Measurements from ENCODE around the gene FRMD4A.

The FRMD4A gene

DNA sequence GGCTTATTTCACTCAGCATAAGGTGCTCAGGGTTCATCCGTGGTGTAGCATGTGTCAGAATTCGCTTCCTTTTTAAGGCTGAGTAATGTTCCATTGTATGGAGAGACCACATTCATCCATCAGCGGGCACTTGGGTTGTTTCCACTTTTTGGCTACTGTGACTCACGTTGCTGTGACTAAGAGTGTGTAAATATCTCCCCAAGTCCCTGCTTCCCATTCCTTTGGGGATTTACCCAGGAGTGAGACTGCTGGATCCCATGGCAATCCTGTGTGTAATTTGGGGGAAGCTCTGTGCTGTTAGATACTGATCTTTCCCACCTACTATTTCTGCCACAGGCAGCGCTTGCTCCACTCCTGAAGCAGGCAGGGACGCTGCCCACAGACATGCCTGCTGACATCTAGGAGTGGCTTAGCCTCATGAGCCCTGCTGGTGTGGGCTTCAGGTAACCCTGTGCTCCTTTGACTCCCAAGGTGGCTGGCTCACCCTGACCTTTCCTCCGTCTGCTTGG is 346.0 kb downstream of the FRMD4A start:
- no peak for DNase-seq (ENCODE audit: extremely low spot score)
- CTCF ChIA-PET, result no interaction called here
- POLR2A ChIA-PET, result no interaction called here
- no peak for TF ChIP-seq CTCF (IDR thresholded peaks at IDR 0.05; ENCODE audit: control extremely low read depth, extremely low read depth, low read depth, missing control alignments)

DNA sequence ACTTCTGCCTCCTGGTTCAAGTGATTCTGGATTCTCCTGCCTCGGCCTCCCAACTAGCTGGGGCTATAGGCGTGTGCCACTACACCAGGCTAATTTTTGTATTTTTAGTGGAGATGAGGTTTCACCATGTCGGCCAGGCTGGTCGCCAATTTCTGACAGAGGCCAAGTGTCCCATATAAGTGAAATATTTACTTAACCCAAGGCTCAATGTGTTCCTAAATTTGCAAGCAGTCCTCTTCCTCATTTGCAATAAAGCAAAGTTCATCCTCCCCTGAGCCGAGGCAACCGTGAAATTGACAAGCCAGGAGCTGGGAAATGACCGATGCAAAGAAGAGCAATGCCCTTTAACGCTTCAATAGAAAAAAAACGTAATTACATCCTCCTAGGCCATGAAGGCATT is 347.7 kb downstream of the FRMD4A start:
- CTCF ChIA-PET, result no interaction called here
- TF ChIP-seq CTCF (IDR thresholded peaks at IDR 0.05; ENCODE audit: control extremely low read depth, extremely low read depth, low read depth, missing control alignments), result no peak
- no peak for DNase-seq (ENCODE audit: extremely low spot score)
- POLR2A ChIA-PET, result no interaction called here

- POLR2A ChIA-PET, result no interaction called here
- no peak for DNase-seq (ENCODE audit: extremely low spot score)
- no peak for TF ChIP-seq CTCF (IDR thresholded peaks at IDR 0.05; ENCODE audit: control extremely low read depth, extremely low read depth, low read depth, missing control alignments)
- CTCF ChIA-PET, result no interaction called here
These were observed 352.1 kb downstream of the FRMD4A start for GRCh38 chr10:13978533-13979115.

DNA sequence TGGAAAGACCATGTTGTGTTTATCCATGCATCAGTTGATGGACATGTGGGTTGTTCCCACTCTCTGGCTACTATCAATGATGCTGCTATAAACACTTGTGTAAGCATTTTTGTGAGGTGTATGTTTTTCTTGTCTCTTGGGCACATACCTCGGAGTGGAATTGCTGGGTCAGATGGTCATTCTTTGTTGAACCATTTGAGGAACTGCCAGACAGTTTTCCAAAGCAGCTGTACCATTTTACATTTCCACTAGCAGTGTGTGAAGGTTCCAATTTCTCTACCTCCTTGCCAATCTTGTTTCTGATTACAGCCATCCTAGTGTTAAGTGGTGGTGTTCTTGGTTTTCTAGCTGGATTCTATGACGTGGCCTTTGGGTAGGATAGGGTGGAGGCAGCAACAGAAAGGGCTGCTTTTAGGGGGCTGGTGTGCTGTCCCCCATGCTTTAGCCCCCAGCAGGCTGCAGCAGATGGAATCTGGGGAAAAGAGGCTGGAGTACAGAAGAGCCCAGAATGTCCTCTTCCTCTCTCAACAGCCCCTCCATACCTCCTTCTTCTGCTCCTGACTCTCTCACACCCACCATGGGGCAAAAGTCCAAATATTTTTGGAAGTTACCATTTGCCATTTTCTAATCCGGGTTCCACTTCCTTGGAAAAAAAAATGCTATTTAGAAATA is 352.7 kb downstream of the FRMD4A start:
- CTCF ChIA-PET, result no interaction called here
- no peak for DNase-seq (ENCODE audit: extremely low spot score)
- no peak for TF ChIP-seq CTCF (IDR thresholded peaks at IDR 0.05; ENCODE audit: control extremely low read depth, extremely low read depth, low read depth, missing control alignments)
- POLR2A ChIA-PET, result no interaction called here

DNA sequence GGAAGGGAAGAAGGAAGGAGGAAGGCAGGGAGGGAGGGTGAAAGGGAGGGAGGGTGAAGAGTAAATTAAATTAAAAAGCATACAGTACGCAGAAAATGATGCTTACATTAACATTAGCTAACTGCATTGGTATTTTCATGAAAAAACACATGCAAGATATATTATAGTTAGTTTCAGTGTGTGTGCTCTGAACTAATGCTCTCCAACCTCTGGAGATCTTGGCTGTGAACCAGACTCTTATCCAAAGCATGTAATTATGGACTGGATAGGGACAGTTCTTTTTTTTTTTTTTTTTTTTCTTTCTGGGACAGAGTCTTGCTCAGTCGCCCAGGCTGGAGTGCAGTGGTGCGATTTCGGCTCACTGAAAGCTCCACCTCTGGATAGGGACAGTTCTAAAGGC is 357.0 kb downstream of the FRMD4A start:
- DNase-seq (ENCODE audit: extremely low spot score), result no peak
- TF ChIP-seq CTCF (IDR thresholded peaks at IDR 0.05; ENCODE audit: control extremely low read depth, extremely low read depth, low read depth, missing control alignments), result no peak
- CTCF ChIA-PET, result interaction anchor here (3.9 kb wide), 1 partner anchor 8 kb away, joined by 14 read pairs; no protein-coding TSS in a partner anchor
- POLR2A ChIA-PET, result no interaction called here

- no peak for TF ChIP-seq CTCF (IDR thresholded peaks at IDR 0.05; ENCODE audit: control extremely low read depth, extremely low read depth, low read depth, missing control alignments)
- ChIA-PET CTCF (interaction anchor here (3.9 kb wide), 1 partner anchor 9 kb away, joined by 14 read pairs; no protein-coding TSS in a partner anchor), POLR2A (no interaction called here)
- DNase-seq (ENCODE audit: extremely low spot score), result no peak
These were observed 358.1 kb downstream of the FRMD4A start for GRCh38 chr10:13972609-13973008.
